Measurements from ENCODE around the gene DENND1A. TPM values are rescaled to one million over a fixed set of nuclear protein-coding genes. Genes with fewer than 3 reads are reported as not detected.

Gene DENND1A
- total and polyA plus RNA-seq, 4 experiments from 2014 or later: 1.4 to 14.2 (median 9.9) TPM

DNA sequence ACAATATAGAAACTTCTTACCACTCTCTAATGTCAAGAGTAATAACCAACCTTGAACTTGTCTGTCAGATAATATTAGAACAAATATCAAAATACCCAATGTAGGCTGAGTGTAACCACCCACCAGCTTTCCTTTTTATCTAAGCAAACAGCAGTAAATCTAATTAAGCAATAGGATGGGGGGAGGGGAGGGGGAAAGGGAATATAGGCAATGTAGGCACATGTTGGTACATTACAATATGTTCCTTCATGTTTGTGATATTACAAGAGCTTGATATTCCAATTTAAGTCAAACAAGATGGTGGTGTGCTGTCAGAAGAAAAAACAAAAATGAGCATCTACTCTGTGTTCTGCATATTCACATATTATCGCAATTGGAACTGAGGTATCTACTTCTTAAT, 158.2 kb downstream of the DENND1A start:
- Mint-ChIP-seq H3K9me3 (no peaks in the 10 kb centered on the region), H3K4me1 (peaks cover 8 to 11% (median 9%) of the 10 kb centered on the region in 4 donors), H3K27ac (no peak overlapping the region), H3K36me3 (no peaks in the 10 kb centered on the region), H3K4me3 (no peak overlapping the region), H3K27me3 (no peaks in the 10 kb centered on the region)
- no peaks in the 10 kb centered on the region for H3K9me3 ChIP-seq (ENCODE audit: control insufficient read depth in 1 of 2, low read length in 2 of 2)
- no peaks in the 10 kb centered on the region for H3K27me3 ChIP-seq (ENCODE audit: insufficient read depth, low read length)
- intact Hi-C loops (cut with micrococcal nuclease): no loop called here
- H3K4me1 ChIP-seq (ENCODE audit: insufficient read depth, low read length): peaks cover 5% of the 10 kb centered on the region
- H3K36me3 ChIP-seq (ENCODE audit: insufficient read depth, low read length): no peaks in the 10 kb centered on the region
- DNase-seq: no peak
- H3K4me3 ChIP-seq (ENCODE audit: low read length in 2 of 2): no peak overlapping the region
- ChIA-PET POLR2A (ENCODE audit: partially characterized antibody) (no interaction called here), CTCF (ENCODE audit: partially characterized antibody) (no interaction called here)
- H3K27ac ChIP-seq (ENCODE audit: low read depth, low read length): no peak overlapping the region

DNA sequence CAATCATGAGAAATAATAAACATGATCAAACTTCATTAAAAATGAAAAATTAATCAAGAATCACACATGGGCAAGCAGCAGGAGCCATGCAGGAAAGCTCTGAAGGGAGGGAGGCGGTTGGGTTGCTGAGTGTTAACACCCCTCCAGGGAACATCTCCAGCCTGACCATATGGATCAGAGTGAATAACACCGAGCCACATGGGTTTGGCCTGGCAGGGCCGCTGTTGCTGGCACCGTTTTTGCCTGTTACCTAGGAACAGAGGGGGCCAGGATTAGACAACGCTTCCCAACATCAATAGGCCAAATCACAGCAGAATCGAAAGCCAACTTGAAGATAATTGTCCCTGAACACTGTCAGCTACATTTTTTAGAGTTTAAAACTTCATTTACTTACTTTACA, 160.2 kb downstream of the DENND1A start:
- Mint-ChIP-seq H3K4me1 (peaks cover 0 to 4% (median 2%) of the 10 kb centered on the region in 4 donors), H3K4me3 (no peak overlapping the region), H3K27ac (no peak overlapping the region), H3K27me3 (no peaks in the 10 kb centered on the region), H3K36me3 (peaks cover 0 to under 1% of the 10 kb centered on the region in 2 donors), H3K9me3 (no peaks in the 10 kb centered on the region)
- POLR2A ChIA-PET (ENCODE audit: partially characterized antibody): no interaction called here
- Histone ChIP-seq H3K36me3 (ENCODE audit: insufficient read depth, low read length) (no peaks in the 10 kb centered on the region), H3K27me3 (ENCODE audit: insufficient read depth, low read length) (no peaks in the 10 kb centered on the region), H3K27ac (ENCODE audit: low read depth, low read length) (no peak overlapping the region), H3K9me3 (ENCODE audit: control insufficient read depth in 1 of 2, low read length in 2 of 2) (no peaks in the 10 kb centered on the region), H3K4me1 (ENCODE audit: insufficient read depth, low read length) (no peaks in the 10 kb centered on the region), H3K4me3 (ENCODE audit: low read length in 2 of 2) (no peak overlapping the region)
- intact Hi-C loops (cut with micrococcal nuclease): no loop called here
- CTCF ChIA-PET (ENCODE audit: partially characterized antibody): no interaction called here
- no peak for DNase-seq

- Mint-ChIP-seq H3K27ac (peak overlapping the region in 1 of 7 donors; percentile 7), H3K4me1 (peaks cover 0 to 1% (median 0%) of the 10 kb centered on the region in 4 donors), H3K27me3 (no peaks in the 10 kb centered on the region), H3K4me3 (no peak overlapping the region), H3K9me3 (no peaks in the 10 kb centered on the region), H3K36me3 (peaks cover under 1 to 8% of the 10 kb centered on the region in 2 donors)
- Histone ChIP-seq H3K36me3 (ENCODE audit: insufficient read depth, low read length) (no peaks in the 10 kb centered on the region), H3K27me3 (ENCODE audit: insufficient read depth, low read length) (no peaks in the 10 kb centered on the region), H3K4me3 (ENCODE audit: low read length in 2 of 2) (no peak overlapping the region), H3K27ac (ENCODE audit: low read depth, low read length) (no peak overlapping the region), H3K4me1 (ENCODE audit: insufficient read depth, low read length) (no peaks in the 10 kb centered on the region), H3K9me3 (ENCODE audit: control insufficient read depth in 1 of 2, low read length in 2 of 2) (no peaks in the 10 kb centered on the region)
- POLR2A ChIA-PET (ENCODE audit: partially characterized antibody): no interaction called here
- CTCF ChIA-PET (ENCODE audit: partially characterized antibody): interaction anchor here (1.0 kb wide), 1 partner anchor 11 kb away, joined by 3 read pairs; no protein-coding TSS in a partner anchor
- intact Hi-C loops (cut with micrococcal nuclease): no loop called here
- DNase-seq: no peak
These were observed 165.9 kb downstream of the DENND1A start for GRCh38 chr9:123763910-123764588.

GRCh38 chr9:123761905-123762605, 167.9 kb downstream of the DENND1A start:
- no peak for DNase-seq
- Mint-ChIP-seq H3K27ac (no peak overlapping the region), H3K36me3 (peaks cover 4 to 17% of the 10 kb centered on the region in 2 donors), H3K27me3 (no peaks in the 10 kb centered on the region), H3K4me3 (no peak overlapping the region), H3K4me1 (peaks cover 0 to 1% (median 0%) of the 10 kb centered on the region in 4 donors), H3K9me3 (no peaks in the 10 kb centered on the region)
- Histone ChIP-seq H3K9me3 (ENCODE audit: control insufficient read depth in 1 of 2, low read length in 2 of 2) (no peaks in the 10 kb centered on the region), H3K4me1 (ENCODE audit: insufficient read depth, low read length) (no peaks in the 10 kb centered on the region), H3K27me3 (ENCODE audit: insufficient read depth, low read length) (no peaks in the 10 kb centered on the region), H3K27ac (ENCODE audit: low read depth, low read length) (no peak overlapping the region), H3K36me3 (ENCODE audit: insufficient read depth, low read length) (no peaks in the 10 kb centered on the region), H3K4me3 (ENCODE audit: low read length in 2 of 2) (no peak overlapping the region)
- CTCF ChIA-PET (ENCODE audit: partially characterized antibody): interaction anchor here (0.8 kb wide), 1 partner anchor 14 kb away, joined by 3 read pairs; no protein-coding TSS in a partner anchor
- POLR2A ChIA-PET (ENCODE audit: partially characterized antibody): no interaction called here
- intact Hi-C loops (cut with micrococcal nuclease): no loop called here

GRCh38 chr9:123757960-123758359, 172.0 kb downstream of the DENND1A start:
- no peaks in the 10 kb centered on the region for H3K9me3 Mint-ChIP-seq
- no peak overlapping the region for H3K4me3 Mint-ChIP-seq
- ChIA-PET CTCF (ENCODE audit: partially characterized antibody) (no interaction called here), POLR2A (ENCODE audit: partially characterized antibody) (no interaction called here)
- peaks cover 0 to 4% (median 0%) of the 10 kb centered on the region in 4 donors for H3K4me1 Mint-ChIP-seq
- no peak overlapping the region for H3K4me3 ChIP-seq (ENCODE audit: low read length in 2 of 2)
- H3K27me3 Mint-ChIP-seq: no peaks in the 10 kb centered on the region
- H3K9me3 ChIP-seq (ENCODE audit: control insufficient read depth in 1 of 2, low read length in 2 of 2): no peaks in the 10 kb centered on the region
- intact Hi-C loops (cut with micrococcal nuclease): no loop called here
- H3K36me3 ChIP-seq (ENCODE audit: insufficient read depth, low read length): no peaks in the 10 kb centered on the region
- peaks cover 12 to 15% of the 10 kb centered on the region in 2 donors for H3K36me3 Mint-ChIP-seq
- DNase-seq: no peak
- no peak overlapping the region for H3K27ac ChIP-seq (ENCODE audit: low read depth, low read length)
- no peaks in the 10 kb centered on the region for H3K27me3 ChIP-seq (ENCODE audit: insufficient read depth, low read length)
- no peaks in the 10 kb centered on the region for H3K4me1 ChIP-seq (ENCODE audit: insufficient read depth, low read length)
- H3K27ac Mint-ChIP-seq: no peak overlapping the region

- Histone ChIP-seq H3K9me3 (ENCODE audit: control insufficient read depth in 1 of 2, low read length in 2 of 2) (no peaks in the 10 kb centered on the region), H3K27me3 (ENCODE audit: insufficient read depth, low read length) (no peaks in the 10 kb centered on the region), H3K27ac (ENCODE audit: low read depth, low read length) (no peak overlapping the region), H3K4me1 (ENCODE audit: insufficient read depth, low read length) (no peaks in the 10 kb centered on the region), H3K4me3 (ENCODE audit: low read length in 2 of 2) (no peak overlapping the region), H3K36me3 (ENCODE audit: insufficient read depth, low read length) (no peaks in the 10 kb centered on the region)
- H3K36me3 Mint-ChIP-seq: peaks cover 12 to 15% of the 10 kb centered on the region in 2 donors
- intact Hi-C loops (cut with micrococcal nuclease): no loop called here
- H3K4me1 Mint-ChIP-seq: peaks cover 0 to 4% (median 0%) of the 10 kb centered on the region in 4 donors
- no peak for DNase-seq
- POLR2A ChIA-PET (ENCODE audit: partially characterized antibody): no interaction called here
- CTCF ChIA-PET (ENCODE audit: partially characterized antibody): no interaction called here
- H3K9me3 Mint-ChIP-seq: no peaks in the 10 kb centered on the region
- H3K27ac Mint-ChIP-seq: no peak overlapping the region
- H3K27me3 Mint-ChIP-seq: no peaks in the 10 kb centered on the region
- H3K4me3 Mint-ChIP-seq: no peak overlapping the region
These were observed 172.4 kb downstream of the DENND1A start for GRCh38 chr9:123757547-123757946.

DNA sequence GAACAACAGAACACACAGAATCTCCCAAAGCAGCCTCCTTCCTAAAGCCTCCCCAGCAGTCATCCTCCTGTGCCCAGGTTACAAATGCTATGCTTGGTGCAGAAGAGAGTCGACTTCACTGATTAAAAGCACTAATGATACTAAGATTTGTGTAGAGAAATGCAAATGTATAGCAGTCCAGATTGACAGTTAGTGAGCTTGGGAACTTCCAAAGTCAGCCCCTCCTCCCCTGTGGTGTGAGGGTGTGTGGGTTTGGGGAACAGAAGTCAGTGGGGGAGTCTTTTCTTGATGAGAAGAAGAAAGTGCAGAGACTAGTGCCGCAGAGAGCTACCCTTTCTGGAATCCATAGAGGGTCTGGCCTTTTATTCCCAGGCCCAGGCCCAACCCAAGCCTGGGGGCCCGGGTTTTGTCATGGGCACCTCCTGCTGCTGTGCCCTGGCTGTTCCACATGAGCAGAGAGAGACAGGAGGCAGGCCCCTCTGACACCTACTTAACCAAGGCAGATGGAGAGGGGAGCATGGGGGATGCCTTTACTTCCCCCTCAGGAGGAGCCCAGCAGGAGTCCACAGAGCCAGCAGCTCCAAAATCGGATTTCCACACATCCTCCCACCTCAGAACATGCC, 173.3 kb downstream of the DENND1A start:
- Histone ChIP-seq H3K27ac (ENCODE audit: low read depth, low read length) (no peak overlapping the region), H3K36me3 (ENCODE audit: insufficient read depth, low read length) (no peaks in the 10 kb centered on the region), H3K9me3 (ENCODE audit: control insufficient read depth in 1 of 2, low read length in 2 of 2) (no peaks in the 10 kb centered on the region), H3K4me1 (ENCODE audit: insufficient read depth, low read length) (no peaks in the 10 kb centered on the region), H3K27me3 (ENCODE audit: insufficient read depth, low read length) (no peaks in the 10 kb centered on the region), H3K4me3 (ENCODE audit: low read length in 2 of 2) (no peak overlapping the region)
- H3K27ac Mint-ChIP-seq: no peak overlapping the region
- H3K4me1 Mint-ChIP-seq: peaks cover 0 to 4% (median under 1%) of the 10 kb centered on the region in 4 donors
- H3K27me3 Mint-ChIP-seq: no peaks in the 10 kb centered on the region
- POLR2A ChIA-PET (ENCODE audit: partially characterized antibody): no interaction called here
- intact Hi-C loops (cut with micrococcal nuclease): no loop called here
- H3K9me3 Mint-ChIP-seq: no peaks in the 10 kb centered on the region
- DNase-seq: no peak
- H3K36me3 Mint-ChIP-seq: peaks cover 12 to 19% of the 10 kb centered on the region in 2 donors
- CTCF ChIA-PET (ENCODE audit: partially characterized antibody): no interaction called here
- no peak overlapping the region for H3K4me3 Mint-ChIP-seq
